OCI-LY1 (cell line): ENCODE results near the gene TOR1AIP1.

Experiments used
- H2AFZ ChIP-seq: fragments of 200-600 bp; sonication (generic), shearing (Covaris generic); 2 replicates; pipeline ENCODE4 v1.6.0; 2014; ENCODE audit warnings: antibody characterized with exemption, mild to moderate bottlenecking, low read length
- H3F3A ChIP-seq: fragments of 200-600 bp; sonication (generic), shearing (Covaris generic); 2 replicates; pipeline ENCODE4 v1.6.0; 2014; ENCODE audit warnings: mild to moderate bottlenecking, antibody characterized with exemption, low read length, moderate library complexity; ENCODE audit not compliant: insufficient read depth
- H3K27ac ChIP-seq: fragments of 200-600 bp; sonication (generic); 2 replicates; pipeline ENCODE4 v1.5.1; 2014; ENCODE audit warnings: low read length, mixed run types, mild to moderate bottlenecking, low read depth; ENCODE audit not compliant: poor library complexity, severe bottlenecking
- H3K27me3 ChIP-seq: fragments of 200-600 bp; sonication (generic); 2 replicates; pipeline ENCODE4 v1.6.0; 2014; ENCODE audit warnings: antibody characterized with exemption, mild to moderate bottlenecking, low read length, moderate library complexity; ENCODE audit not compliant: insufficient read depth
- H3K36me3 ChIP-seq: fragments of 200-600 bp; sonication (generic); 2 replicates; pipeline ENCODE4 v1.6.1; 2014; ENCODE audit warnings: mild to moderate bottlenecking, antibody characterized with exemption, low read length, moderate library complexity, mixed read lengths; ENCODE audit not compliant: insufficient read depth
- H3K4me1 ChIP-seq: fragments of 200-600 bp; sonication (generic); 2 replicates; pipeline ENCODE4 v1.5.1; 2014; ENCODE audit warnings: mild to moderate bottlenecking, low read length, moderate library complexity; ENCODE audit not compliant: insufficient read depth, severe bottlenecking
- H3K4me2 ChIP-seq: fragments of 200-600 bp; sonication (generic), shearing (Covaris generic); 2 replicates; pipeline ENCODE4 v1.6.1; 2014; ENCODE audit warnings: low read length
- H3K4me3 ChIP-seq: fragments of 200-600 bp; sonication (generic); 2 replicates; pipeline ENCODE4 v1.5.1; 2014; ENCODE audit warnings: low read length, low read depth, mild to moderate bottlenecking, mixed read lengths; ENCODE audit not compliant: poor library complexity, severe bottlenecking
- H3K79me2 ChIP-seq: fragments of 200-600 bp; shearing (Covaris generic); 2 replicates; pipeline ENCODE4 v1.6.1; 2016; ENCODE audit warnings: mixed run types, low read length, mixed read lengths; ENCODE audit not compliant: insufficient read depth
- H3K9ac ChIP-seq: fragments of 200-600 bp; sonication (generic), shearing (Covaris generic); 2 replicates; pipeline ENCODE4 v1.6.1; 2014; ENCODE audit warnings: mild to moderate bottlenecking, low read length, mixed read lengths
- H3K9me2 ChIP-seq: fragments of 200-600 bp; sonication (generic), shearing (Covaris generic); 2 replicates; pipeline ENCODE4 v1.6.1; 2014; ENCODE audit warnings: low read depth, mild to moderate bottlenecking, low read length, mixed read lengths
- H3K9me3 ChIP-seq: fragments of 200-600 bp; shearing (Covaris generic); 2 replicates; pipeline ENCODE4 v1.6.1; 2014; ENCODE audit warnings: low read length, mixed read lengths
- H4K20me1 ChIP-seq: fragments of 200-600 bp; sonication (generic), shearing (Covaris generic); 2 replicates; pipeline ENCODE4 v1.6.0; 2016; ENCODE audit warnings: mild to moderate bottlenecking, low read length; ENCODE audit not compliant: insufficient read depth
- EZH2 ChIP-seq: fragments of 200-600 bp; sonication (generic), shearing (Covaris generic); IDR thresholded peaks from 2 replicates; pipeline ENCODE4 v1.8.0; 2017; ENCODE audit warnings: borderline replicate concordance, mixed run types, mild to moderate bottlenecking, antibody characterized with exemption, low read length, moderate library complexity, mixed read lengths
- TF ChIP-seq, protein P1 (sequence below): fragments of 200-600 bp; sonication (generic), shearing (Covaris generic); IDR thresholded peaks from 2 replicates; pipeline ENCODE4 v1.5.1; 2017; ENCODE audit warnings: mild to moderate bottlenecking, antibody characterized with exemption, low read length, moderate library complexity, mixed read lengths

TOR1AIP1 gene

DNA sequence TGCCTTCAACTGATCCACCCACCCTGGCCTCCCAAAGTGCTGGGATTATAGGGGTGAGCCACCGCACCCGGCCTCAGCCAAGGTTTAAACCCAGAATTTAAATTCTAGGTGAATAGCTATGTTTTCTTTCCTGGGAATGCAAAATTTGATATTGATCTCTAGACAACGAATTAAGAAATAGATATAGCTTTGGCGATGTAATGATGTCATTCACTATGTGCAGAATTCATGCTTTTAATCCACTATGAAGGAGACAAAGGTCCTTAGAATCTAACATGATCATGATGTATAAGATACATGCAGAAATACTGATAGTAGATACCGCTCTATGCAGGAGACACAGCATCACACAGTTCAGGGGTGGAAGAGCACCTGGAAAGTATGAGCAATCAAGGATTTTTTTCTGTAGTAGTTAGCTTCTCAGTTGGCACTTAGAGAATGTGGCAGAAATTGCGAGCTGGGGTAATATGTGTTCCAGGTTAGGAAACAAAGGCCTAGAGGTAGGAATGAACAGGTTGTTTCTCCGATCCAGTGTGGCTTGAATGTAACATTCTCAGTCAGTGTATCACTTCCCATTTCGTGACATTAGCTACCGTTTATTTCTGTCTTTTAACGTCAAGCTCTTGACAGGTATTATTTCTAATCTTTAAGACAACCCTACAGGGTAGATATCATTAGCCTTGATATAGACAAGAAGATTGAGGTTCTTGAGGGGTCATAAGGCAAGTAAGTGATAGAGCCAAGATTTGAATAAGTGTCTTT lies 69.5 kb downstream of the TOR1AIP1 start:
- peaks cover 19% of the 10 kb centered on the region for H3K79me2 ChIP-seq
- H3K27ac ChIP-seq: peak overlapping the region; percentile 55
- no peak overlapping the region for H3K4me3 ChIP-seq
- TF ChIP-seq, protein P1, sequence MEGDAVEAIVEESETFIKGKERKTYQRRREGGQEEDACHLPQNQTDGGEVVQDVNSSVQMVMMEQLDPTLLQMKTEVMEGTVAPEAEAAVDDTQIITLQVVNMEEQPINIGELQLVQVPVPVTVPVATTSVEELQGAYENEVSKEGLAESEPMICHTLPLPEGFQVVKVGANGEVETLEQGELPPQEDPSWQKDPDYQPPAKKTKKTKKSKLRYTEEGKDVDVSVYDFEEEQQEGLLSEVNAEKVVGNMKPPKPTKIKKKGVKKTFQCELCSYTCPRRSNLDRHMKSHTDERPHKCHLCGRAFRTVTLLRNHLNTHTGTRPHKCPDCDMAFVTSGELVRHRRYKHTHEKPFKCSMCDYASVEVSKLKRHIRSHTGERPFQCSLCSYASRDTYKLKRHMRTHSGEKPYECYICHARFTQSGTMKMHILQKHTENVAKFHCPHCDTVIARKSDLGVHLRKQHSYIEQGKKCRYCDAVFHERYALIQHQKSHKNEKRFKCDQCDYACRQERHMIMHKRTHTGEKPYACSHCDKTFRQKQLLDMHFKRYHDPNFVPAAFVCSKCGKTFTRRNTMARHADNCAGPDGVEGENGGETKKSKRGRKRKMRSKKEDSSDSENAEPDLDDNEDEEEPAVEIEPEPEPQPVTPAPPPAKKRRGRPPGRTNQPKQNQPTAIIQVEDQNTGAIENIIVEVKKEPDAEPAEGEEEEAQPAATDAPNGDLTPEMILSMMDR: no peak
- no peak for TF ChIP-seq EZH2
- H3K27me3 ChIP-seq: no peaks in the 10 kb centered on the region
- H4K20me1 ChIP-seq: no peaks in the 10 kb centered on the region
- peak overlapping the region; percentile 8; the same call in 1 of the 2 replicates for H3K9ac ChIP-seq
- no peaks in the 10 kb centered on the region for H3K9me3 ChIP-seq
- peak overlapping the region; percentile 41; the same call in 1 of the 2 replicates for H3K4me2 ChIP-seq
- H3F3A ChIP-seq: no peaks in the 10 kb centered on the region
- no peaks in the 10 kb centered on the region for H3K9me2 ChIP-seq
- H3K36me3 ChIP-seq: no peaks in the 10 kb centered on the region
- peaks cover 34% of the 10 kb centered on the region for H3K4me1 ChIP-seq
- H2AFZ ChIP-seq: peak overlapping the region; percentile 98

DNA sequence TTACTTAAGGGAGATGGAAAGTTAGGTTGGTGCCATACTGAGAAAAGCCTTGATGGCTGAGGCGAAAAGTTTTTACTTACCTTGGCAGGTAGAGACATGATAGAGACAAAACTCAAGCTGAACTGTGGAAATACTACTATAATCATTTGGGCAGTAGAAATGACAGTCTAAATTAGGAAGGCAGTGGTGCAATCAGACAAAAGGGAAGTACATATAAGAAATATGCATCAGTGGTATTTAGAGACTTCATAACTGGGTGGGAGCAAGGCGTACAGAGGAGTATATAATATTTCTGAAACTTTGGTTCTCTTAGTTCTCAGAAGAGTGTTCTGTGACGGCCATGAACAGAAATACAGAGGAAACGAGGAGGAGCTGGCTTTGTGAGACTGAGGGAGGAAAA lies 70.1 kb downstream of the TOR1AIP1 start:
- Histone ChIP-seq H3K9ac (peak overlapping the region; percentile 8; the same call in 1 of the 2 replicates), H4K20me1 (no peaks in the 10 kb centered on the region), H3K36me3 (no peaks in the 10 kb centered on the region), H2AFZ (peak overlapping the region; percentile 98), H3K27me3 (no peaks in the 10 kb centered on the region), H3K27ac (peak overlapping the region; percentile 55), H3K4me1 (peaks cover 41% of the 10 kb centered on the region), H3F3A (no peaks in the 10 kb centered on the region), H3K79me2 (peaks cover 25% of the 10 kb centered on the region), H3K4me2 (peak overlapping the region; percentile 41; the same call in 1 of the 2 replicates), H3K4me3 (no peak overlapping the region), H3K9me3 (no peaks in the 10 kb centered on the region), H3K9me2 (no peaks in the 10 kb centered on the region)
- TF ChIP-seq EZH2: no peak
- TF ChIP-seq, protein P1: no peak

DNA sequence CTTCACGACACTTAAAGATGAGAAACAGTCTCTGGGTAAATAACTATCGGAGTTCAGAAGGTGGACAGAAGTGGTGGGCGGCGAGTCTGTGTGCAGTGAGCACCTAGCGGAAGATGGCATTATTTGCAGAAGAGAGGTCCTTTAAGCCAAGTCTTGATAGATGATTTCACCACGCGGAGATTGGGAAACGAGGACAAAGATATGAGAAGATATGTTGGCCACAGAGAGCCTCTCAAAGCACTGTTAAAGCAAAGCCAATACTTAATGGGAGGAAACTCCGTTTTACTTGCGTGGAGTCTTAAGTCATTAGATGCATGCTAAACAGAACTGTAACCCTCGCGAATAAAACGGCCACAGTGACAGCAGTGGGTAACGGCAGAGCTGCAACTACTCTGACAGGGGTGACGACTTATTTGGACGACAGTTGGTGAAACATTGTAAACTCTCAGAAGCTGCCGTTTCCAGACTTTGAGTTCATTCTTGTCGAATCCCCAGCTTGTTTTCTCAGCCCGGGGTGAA lies 71.9 kb downstream of the TOR1AIP1 start:
- H3K4me3 ChIP-seq: peak overlapping the region; percentile 84
- H3K9me2 ChIP-seq: no peaks in the 10 kb centered on the region
- H2AFZ ChIP-seq: peak overlapping the region; percentile 30
- H3K9ac ChIP-seq: peak overlapping the region; percentile 72
- H3K79me2 ChIP-seq: peaks cover 43% of the 10 kb centered on the region
- H3K36me3 ChIP-seq: no peaks in the 10 kb centered on the region
- H3K4me2 ChIP-seq: peak overlapping the region; percentile 79
- H3K27me3 ChIP-seq: no peaks in the 10 kb centered on the region
- H3K9me3 ChIP-seq: no peaks in the 10 kb centered on the region
- H3K4me1 ChIP-seq: peaks cover 47% of the 10 kb centered on the region
- TF ChIP-seq EZH2: no peak
- TF ChIP-seq, protein P1: peak; percentile 61
- peak overlapping the region; percentile 82 for H3K27ac ChIP-seq
- H4K20me1 ChIP-seq: no peaks in the 10 kb centered on the region
- H3F3A ChIP-seq: no peaks in the 10 kb centered on the region
